Subcutaneous abdominal adipose tissue (tissue), 5 donors: Measurements from ENCODE around the gene WASHC4.

ENCODE experiments used
- H3K27ac ChIP-seq: one replicate; pipeline ENCODE4 v1.7.0; 2013; ENCODE audit warnings: low read depth, mild to moderate bottlenecking, inconsistent platforms, low read length, moderate library complexity
- H3K27me3 ChIP-seq, 5 donors: one replicate each; pipeline ENCODE4 v1.7.0; 2013; ENCODE audit warnings: low read length in 5 of 5, inconsistent platforms in 1 of 5; ENCODE audit not compliant: control insufficient read depth in 5 of 5, insufficient read depth in 4 of 5
- H3K36me3 ChIP-seq, 5 donors: one replicate each; pipeline ENCODE4 v1.7.0; 2013; ENCODE audit warnings: low read length in 5 of 5; ENCODE audit not compliant: control insufficient read depth in 5 of 5, insufficient read depth in 5 of 5
- H3K4me1 ChIP-seq, 5 donors: one replicate each; pipeline ENCODE4 v1.7.0; 2013; ENCODE audit warnings: low read length in 5 of 5, mild to moderate bottlenecking in 3 of 5, moderate library complexity in 1 of 5; ENCODE audit not compliant: control insufficient read depth in 5 of 5, insufficient read depth in 5 of 5
- H3K4me3 ChIP-seq, 5 donors: one replicate each; pipeline ENCODE4 v1.7.0; 2013; ENCODE audit warnings: low read length in 5 of 5, low read depth in 1 of 5
- H3K9ac ChIP-seq, 5 donors: one replicate each; pipeline ENCODE4 v1.7.0; 2013; ENCODE audit warnings: low read length in 5 of 5, mild to moderate bottlenecking in 4 of 5, moderate library complexity in 3 of 5
- H3K9me3 ChIP-seq, 5 donors: one replicate each; pipeline ENCODE4 v1.7.0; 2013; ENCODE audit warnings: low read length in 5 of 5; ENCODE audit not compliant: control insufficient read depth in 5 of 5
- donor health status: healthy.
- donor health status: healthy.
- donor health status: healthy.
- donor health status: healthy.
- donor health status: healthy.

Gene WASHC4

GRCh38 chr12:105107494-105108371, at the start of gene WASHC4:
TSS of gene WASHC4 (plus strand) at chr12:105107731. CDS start at chr12:105107801, 70 bp downstream.
- Histone ChIP-seq H3K4me3 (peak within 1 kb of the TSS; percentile 79 to 100 (median 94)), H3K27ac (peak within 1 kb of the TSS; percentile 91), H3K27me3 (no peaks in the 10 kb centered on the region), H3K4me1 (peaks cover 0 to 38% (median 33%) of the 10 kb centered on the region in 5 donors), H3K9me3 (peaks cover 0 to 2% (median 0%) of the 10 kb centered on the region in 5 donors), H3K9ac (peak within 1 kb of the TSS; percentile 84 to 98 (median 90)), H3K36me3 (peaks cover 0 to 9% (median 7%) of the 10 kb centered on the region in 5 donors)

GRCh38 chr12:105060715-105061378, 46.7 kb upstream of the WASHC4 start:
- no peak overlapping the region for H3K27ac ChIP-seq
- peaks cover 7 to 42% (median 17%) of the 10 kb centered on the region in 5 donors for H3K36me3 ChIP-seq
- peaks cover 0 to 7% (median 0%) of the 10 kb centered on the region in 5 donors for H3K9me3 ChIP-seq
- no peak overlapping the region for H3K4me3 ChIP-seq
- no peaks in the 10 kb centered on the region for H3K27me3 ChIP-seq
- no peaks in the 10 kb centered on the region for H3K4me1 ChIP-seq
- no peak overlapping the region for H3K9ac ChIP-seq

GRCh38 chr12:105064564-105065178, 42.9 kb upstream of the WASHC4 start:
- no peaks in the 10 kb centered on the region for H3K9me3 ChIP-seq
- H3K27ac ChIP-seq: no peak overlapping the region

GRCh38 chr12:105067511-105068031, 40.0 kb upstream of the WASHC4 start:
- Histone ChIP-seq H3K4me3 (no peak overlapping the region), H3K27ac (no peak overlapping the region), H3K9ac (no peak overlapping the region), H3K9me3 (no peaks in the 10 kb centered on the region), H3K4me1 (no peaks in the 10 kb centered on the region), H3K27me3 (no peaks in the 10 kb centered on the region), H3K36me3 (peaks cover 7 to 30% (median 8%) of the 10 kb centered on the region in 5 donors)

More at GRCh38 chr12:105064564-105065178, 42.9 kb upstream of the WASHC4 start:
- Histone ChIP-seq H3K4me1 (no peaks in the 10 kb centered on the region), H3K9ac (no peak overlapping the region), H3K36me3 (peaks cover 6 to 47% (median 16%) of the 10 kb centered on the region in 5 donors), H3K27me3 (no peaks in the 10 kb centered on the region), H3K4me3 (no peak overlapping the region)

GRCh38 chr12:105069936-105070702, 37.4 kb upstream of the WASHC4 start:
- Histone ChIP-seq H3K4me1 (no peaks in the 10 kb centered on the region), H3K36me3 (peaks cover 5 to 21% (median 7%) of the 10 kb centered on the region in 5 donors), H3K4me3 (no peak overlapping the region), H3K27me3 (no peaks in the 10 kb centered on the region), H3K27ac (no peak overlapping the region), H3K9ac (no peak overlapping the region), H3K9me3 (no peaks in the 10 kb centered on the region)

GRCh38 chr12:105071981-105072380, 35.5 kb upstream of the WASHC4 start:
- H3K27me3 ChIP-seq: no peaks in the 10 kb centered on the region
- no peak overlapping the region for H3K4me3 ChIP-seq
- no peaks in the 10 kb centered on the region for H3K4me1 ChIP-seq
- H3K9ac ChIP-seq: no peak overlapping the region
- H3K36me3 ChIP-seq: peaks cover 2 to 7% (median 7%) of the 10 kb centered on the region in 5 donors
- no peak overlapping the region for H3K27ac ChIP-seq
- no peaks in the 10 kb centered on the region for H3K9me3 ChIP-seq

- H3K4me3 ChIP-seq: no peak overlapping the region
- H3K4me1 ChIP-seq: no peaks in the 10 kb centered on the region
- H3K9ac ChIP-seq: no peak overlapping the region
- H3K27ac ChIP-seq: no peak overlapping the region
- no peaks in the 10 kb centered on the region for H3K9me3 ChIP-seq
- H3K27me3 ChIP-seq: no peaks in the 10 kb centered on the region
- H3K36me3 ChIP-seq: peaks cover 2 to 7% (median 7%) of the 10 kb centered on the region in 5 donors
Observed at GRCh38 chr12:105072888-105073488, 34.5 kb upstream of the WASHC4 start.

- no peaks in the 10 kb centered on the region for H3K27me3 ChIP-seq
- H3K9me3 ChIP-seq: no peaks in the 10 kb centered on the region
- H3K27ac ChIP-seq: no peak overlapping the region
- no peak overlapping the region for H3K9ac ChIP-seq
- no peaks in the 10 kb centered on the region for H3K4me1 ChIP-seq
- H3K4me3 ChIP-seq: no peak overlapping the region
- peaks cover 0 to 4% (median 0%) of the 10 kb centered on the region in 5 donors for H3K36me3 ChIP-seq
Observed at GRCh38 chr12:105076098-105076497, 31.4 kb upstream of the WASHC4 start.

GRCh38 chr12:105076913-105077312, 30.6 kb upstream of the WASHC4 start:
- Histone ChIP-seq H3K9me3 (no peaks in the 10 kb centered on the region), H3K4me3 (no peak overlapping the region), H3K4me1 (no peaks in the 10 kb centered on the region), H3K9ac (no peak overlapping the region), H3K36me3 (peaks cover 0 to 4% (median 0%) of the 10 kb centered on the region in 5 donors), H3K27ac (no peak overlapping the region), H3K27me3 (no peaks in the 10 kb centered on the region)
